OCI-LY3 (cell line): ENCODE data around the gene PKD1L1.

Source experiments
- EZH2phosphoT487 ChIP-seq: fragments of 200-600 bp; shearing (Covaris generic); IDR thresholded peaks from 2 replicates; pipeline ENCODE4 v1.6.1; 2018; ENCODE audit warnings: antibody characterized with exemption, mixed run types, low read depth
- TF ChIP-seq, protein P1 (sequence below): fragments of 200-600, 300-600 bp; sonication (generic); IDR thresholded peaks from 2 replicates; pipeline ENCODE4 v1.5.1; 2014; ENCODE audit warnings: antibody characterized with exemption, low read length, low read depth

- TF ChIP-seq, protein P1, sequence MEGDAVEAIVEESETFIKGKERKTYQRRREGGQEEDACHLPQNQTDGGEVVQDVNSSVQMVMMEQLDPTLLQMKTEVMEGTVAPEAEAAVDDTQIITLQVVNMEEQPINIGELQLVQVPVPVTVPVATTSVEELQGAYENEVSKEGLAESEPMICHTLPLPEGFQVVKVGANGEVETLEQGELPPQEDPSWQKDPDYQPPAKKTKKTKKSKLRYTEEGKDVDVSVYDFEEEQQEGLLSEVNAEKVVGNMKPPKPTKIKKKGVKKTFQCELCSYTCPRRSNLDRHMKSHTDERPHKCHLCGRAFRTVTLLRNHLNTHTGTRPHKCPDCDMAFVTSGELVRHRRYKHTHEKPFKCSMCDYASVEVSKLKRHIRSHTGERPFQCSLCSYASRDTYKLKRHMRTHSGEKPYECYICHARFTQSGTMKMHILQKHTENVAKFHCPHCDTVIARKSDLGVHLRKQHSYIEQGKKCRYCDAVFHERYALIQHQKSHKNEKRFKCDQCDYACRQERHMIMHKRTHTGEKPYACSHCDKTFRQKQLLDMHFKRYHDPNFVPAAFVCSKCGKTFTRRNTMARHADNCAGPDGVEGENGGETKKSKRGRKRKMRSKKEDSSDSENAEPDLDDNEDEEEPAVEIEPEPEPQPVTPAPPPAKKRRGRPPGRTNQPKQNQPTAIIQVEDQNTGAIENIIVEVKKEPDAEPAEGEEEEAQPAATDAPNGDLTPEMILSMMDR: no peak
- TF ChIP-seq EZH2phosphoT487: no peak
Observed at GRCh38 chr7:47762746-47763062, 185.6 kb downstream of the PKD1L1 start.
